Fibroblast of lung (primary cell): ENCODE data around the gene PCGF3.
"Not testable (repeated sequence)": the region's sequence is repeated elsewhere in the genome, so short reads cannot be mapped to it uniquely, and the experiment has no call there.

Experiments used
- EZH2 ChIP-seq: IDR thresholded peaks from 2 replicates; pipeline ENCODE4 v1.5.1; 2012; ENCODE audit warnings: low read length, control low read depth, mild to moderate bottlenecking; ENCODE audit errors: missing control alignments
- TF ChIP-seq, protein P1 (sequence below), 2 donors: IDR thresholded peaks in 1 of 2; conservative IDR thresholded peaks in 1 of 2; 1 replicate in 1 of 2; 2 replicates in 1 of 2; pipeline ENCODE4 v1.5.1; 2011 to 2012; ENCODE audit warnings: low read length in 2 of 2, control low read depth in 1 of 2, inconsistent platforms in 1 of 2, low read depth in 1 of 2, mild to moderate bottlenecking in 1 of 2

DNA sequence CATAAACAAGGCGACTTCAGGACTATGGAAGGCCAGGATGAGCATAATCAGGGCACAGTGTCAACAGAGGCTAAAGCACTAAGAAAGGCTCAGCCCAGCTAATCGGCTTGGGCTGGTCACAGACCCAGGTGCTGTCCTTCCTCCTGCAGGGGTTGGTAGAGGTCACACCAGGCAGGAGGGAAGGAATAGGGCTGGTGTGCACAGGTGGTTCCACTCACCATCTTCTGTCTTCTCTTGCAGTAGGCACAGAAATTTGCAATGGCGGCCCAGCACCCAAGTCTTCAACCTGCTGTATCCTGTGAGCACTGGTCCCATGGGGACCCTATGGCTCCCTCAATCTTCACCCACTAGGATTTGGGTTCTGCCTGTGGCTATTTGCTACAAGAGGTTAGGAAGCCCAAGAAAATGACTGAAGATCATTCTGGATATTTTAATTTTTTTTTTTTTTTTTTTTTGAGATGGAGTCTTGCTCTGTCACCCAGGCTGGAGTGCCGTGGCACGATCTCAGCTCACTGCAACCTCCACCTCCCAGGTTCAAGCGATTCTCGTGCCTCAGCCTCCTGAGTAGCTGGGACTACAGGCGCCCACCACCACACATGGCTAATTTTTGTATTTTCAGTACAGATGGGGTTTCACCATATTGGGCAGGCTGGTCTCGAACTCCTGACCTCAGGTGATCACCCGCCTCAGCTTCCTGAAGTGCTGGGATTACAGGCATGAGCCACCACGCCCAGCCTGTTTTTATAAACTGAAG, 35.6 kb upstream of the PCGF3 start:
- TF ChIP-seq, protein P1, sequence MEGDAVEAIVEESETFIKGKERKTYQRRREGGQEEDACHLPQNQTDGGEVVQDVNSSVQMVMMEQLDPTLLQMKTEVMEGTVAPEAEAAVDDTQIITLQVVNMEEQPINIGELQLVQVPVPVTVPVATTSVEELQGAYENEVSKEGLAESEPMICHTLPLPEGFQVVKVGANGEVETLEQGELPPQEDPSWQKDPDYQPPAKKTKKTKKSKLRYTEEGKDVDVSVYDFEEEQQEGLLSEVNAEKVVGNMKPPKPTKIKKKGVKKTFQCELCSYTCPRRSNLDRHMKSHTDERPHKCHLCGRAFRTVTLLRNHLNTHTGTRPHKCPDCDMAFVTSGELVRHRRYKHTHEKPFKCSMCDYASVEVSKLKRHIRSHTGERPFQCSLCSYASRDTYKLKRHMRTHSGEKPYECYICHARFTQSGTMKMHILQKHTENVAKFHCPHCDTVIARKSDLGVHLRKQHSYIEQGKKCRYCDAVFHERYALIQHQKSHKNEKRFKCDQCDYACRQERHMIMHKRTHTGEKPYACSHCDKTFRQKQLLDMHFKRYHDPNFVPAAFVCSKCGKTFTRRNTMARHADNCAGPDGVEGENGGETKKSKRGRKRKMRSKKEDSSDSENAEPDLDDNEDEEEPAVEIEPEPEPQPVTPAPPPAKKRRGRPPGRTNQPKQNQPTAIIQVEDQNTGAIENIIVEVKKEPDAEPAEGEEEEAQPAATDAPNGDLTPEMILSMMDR (conservative IDR thresholded peaks at IDR 0.05 in 1 of 2, IDR thresholded peaks at IDR 0.05 in 1 of 2; ENCODE audit: low read depth in 1 of 2, low read length in 2 of 2), result not testable (repeated sequence)
- not testable (repeated sequence) for TF ChIP-seq EZH2
